ENCODE results near the gene PBOV1.
"Not testable (repeated sequence)": the region's sequence is repeated elsewhere in the genome, so short reads cannot be mapped to it uniquely, and the experiment has no call there.

Gene PBOV1

DNA sequence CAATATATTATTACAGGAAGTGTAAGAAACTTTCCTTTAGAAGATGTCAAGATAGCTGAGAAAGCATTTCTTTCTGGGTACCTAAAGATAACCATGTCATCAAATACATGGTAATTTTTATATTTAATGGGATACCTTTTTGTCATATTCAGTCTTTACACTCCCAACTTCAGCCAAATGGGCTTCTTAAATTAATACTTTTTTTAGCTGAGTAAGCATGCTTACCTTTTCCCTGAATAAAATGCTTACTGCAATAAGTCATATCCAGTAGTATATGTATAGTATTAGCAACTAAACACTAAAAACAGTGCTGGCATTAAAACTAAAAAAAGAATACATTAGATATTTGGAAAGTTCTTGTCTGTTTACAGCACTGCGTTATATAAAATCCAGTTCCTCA, 17.4 kb upstream of the PBOV1 start:
- DNase-seq = no peak

DNA sequence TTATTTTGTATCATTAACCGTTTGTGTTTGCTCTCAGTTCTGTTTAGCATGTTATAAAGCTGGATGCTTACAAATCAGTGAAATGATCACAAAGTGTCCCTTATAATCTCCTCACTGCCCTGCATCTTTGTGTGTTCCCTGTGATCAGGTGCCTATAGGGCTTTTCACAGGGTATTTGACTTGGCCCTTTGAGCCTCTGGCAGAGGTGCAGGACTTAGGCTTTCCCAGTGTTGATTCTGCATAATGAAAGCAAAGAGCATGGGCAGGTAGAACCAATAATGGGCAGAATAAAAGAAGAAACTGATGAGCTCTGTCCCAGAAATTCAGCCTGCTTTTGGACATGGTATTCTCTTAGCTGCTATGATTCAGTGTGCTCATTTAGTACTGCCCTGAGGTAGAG, 16.9 kb upstream of the PBOV1 start:
- DNase-seq = no peak

DNA sequence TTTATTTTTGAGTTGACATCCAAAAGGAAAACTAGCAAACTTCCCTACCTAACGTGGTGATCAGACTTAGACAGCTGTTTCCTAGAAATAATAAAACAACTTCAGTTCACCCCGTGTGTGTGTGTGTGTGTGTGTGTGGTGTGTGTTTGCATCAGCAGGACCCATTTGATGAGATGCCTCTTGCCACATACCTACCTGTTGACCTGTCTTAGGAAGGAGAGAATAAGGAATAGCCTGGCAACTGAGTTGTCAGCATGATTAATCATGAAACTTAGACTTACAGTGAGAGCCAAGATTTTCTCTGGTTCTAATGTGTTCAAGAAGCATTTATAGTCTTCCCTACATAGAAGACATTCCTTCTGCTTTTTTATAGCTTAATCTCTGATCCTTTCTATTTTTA, 16.1 kb upstream of the PBOV1 start:
- no peak for DNase-seq

DNA sequence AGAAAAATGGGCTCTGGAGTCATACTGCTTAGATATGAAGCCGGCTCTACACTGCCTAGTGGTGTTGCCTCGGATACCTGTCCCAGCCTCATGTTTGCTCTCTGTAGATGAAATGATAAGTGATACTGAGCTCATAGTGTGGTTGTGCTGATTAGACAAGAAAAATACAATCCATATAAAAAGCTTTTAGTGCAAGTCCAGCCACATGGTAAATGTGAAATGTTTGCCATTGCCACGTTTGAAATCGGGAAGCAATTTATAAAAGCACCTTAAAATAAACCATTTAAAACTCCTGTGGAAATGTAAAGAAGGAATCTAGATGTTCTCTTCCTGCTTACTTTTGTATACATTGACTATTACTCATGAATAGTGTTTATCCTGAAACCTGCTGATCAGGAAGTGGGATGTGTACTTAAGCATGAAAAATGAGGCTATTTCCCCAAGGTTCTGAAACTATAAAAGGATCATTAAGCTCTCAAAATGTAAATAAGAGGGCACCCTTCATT, 13.1 kb upstream of the PBOV1 start:
- no peak for DNase-seq

DNA sequence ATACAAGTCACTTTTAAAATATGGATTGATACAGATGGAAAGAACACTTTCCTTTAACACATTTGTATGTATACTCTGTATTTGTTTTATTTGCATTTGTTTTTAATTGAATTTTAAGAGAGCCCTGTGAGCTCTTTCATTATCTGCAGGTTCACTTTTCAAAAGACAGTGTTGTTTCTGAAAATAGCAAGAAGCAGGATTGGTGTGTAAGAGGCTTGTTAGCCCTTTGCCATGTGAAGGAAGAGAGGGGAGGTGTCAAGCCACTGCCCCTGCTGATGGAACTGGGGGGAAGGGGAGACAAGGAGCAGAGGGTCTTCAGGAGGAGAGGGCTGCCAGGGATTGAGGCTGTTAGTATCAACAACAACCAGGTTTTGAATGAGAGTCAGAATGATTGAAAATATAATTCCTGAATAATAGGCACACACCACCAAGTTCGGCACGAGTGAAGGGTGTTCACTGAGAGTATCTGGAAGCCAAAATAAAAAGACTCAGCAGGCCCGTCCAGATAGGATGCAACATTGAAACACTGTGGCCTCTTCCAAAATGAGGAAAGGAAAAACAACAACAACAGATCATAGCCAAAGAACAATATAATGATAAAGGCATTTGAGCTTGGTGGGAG, 12.6 kb upstream of the PBOV1 start:
- DNase-seq = no peak

DNA sequence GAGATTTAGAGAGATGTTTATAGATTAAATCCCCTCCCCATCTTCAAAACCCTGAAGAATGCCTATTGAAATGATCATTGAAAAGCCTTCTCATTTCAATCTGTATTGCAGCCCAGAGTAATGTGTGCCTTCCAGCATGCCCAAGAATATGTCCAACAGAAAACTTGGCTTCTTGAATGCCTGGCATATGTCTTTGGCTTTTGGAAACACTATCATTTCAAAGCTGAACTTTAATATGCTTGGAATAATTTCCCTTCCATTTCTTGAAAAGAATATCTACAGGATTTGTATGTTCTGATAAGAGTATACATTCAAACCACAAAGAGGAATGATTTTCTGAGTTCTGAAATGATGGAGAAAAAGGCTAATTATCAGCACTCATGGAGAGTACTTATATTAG, 11.9 kb upstream of the PBOV1 start:
- no peak for DNase-seq

DNA sequence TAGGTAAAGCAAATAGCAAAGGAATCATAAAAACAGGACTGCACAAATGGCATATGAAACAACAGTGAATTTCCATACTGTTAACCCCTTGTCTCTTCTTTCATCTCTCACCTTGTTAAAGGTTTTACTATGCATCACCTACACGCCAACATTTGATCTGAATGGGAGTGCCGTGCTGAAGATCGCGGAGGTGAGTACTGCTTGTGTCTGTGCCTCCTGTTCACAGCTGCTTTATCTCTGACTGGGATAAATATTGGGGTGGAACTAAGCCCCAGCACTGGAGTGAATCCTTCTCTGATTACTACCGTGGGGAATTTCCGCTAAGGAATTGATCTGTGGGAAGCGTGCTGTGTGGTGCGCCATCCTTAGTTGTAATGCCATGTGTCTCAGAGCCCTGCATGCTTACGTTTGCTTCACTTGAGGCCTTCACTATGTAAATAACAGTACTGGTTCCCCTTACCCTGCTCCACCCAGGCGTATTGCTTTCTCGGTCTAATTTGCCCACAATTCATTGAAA, 11.4 kb upstream of the PBOV1 start:
- DNase-seq = no peak

DNA sequence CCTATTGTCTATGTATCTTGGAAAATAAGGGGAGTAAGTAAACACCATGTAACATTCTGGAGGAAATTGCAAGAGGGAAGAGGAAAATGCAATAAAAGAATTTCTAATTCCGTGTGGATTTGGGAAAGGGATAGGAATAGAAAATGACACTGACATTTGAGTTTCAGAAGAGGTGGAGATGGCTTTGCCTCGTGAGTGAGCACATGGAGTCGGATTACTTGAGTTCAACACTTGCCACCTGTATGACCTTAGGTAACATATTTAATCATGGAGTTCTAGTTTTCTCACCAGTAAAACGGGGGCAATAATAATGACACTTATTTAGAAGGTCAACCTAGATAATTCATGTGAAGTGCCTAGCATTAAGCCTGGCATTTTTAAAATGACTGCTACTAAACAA, 10.8 kb upstream of the PBOV1 start:
- no peak for DNase-seq

DNA sequence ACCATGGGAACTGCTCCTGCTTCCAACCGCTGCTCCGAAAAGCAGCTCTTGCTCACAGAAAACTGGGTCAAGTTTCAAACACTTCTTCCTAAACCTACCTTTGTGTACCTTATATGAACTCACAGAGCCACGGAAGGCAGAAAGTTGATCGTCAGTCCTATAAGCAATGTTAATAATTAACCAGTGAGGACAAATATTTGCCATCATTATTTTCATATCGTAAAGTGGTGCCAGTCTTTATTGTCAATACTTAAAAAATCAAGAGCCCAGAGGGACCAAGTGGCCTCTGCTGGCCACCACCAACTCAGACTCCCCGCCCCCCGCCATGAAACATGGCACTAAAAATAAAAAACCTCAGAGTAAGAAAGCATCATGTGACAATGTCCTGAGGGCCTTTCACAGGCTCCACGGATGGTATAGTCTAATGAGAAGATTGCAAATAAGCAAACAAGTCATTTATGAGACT, 9.1 kb upstream of the PBOV1 start:
- no peak for DNase-seq

DNA sequence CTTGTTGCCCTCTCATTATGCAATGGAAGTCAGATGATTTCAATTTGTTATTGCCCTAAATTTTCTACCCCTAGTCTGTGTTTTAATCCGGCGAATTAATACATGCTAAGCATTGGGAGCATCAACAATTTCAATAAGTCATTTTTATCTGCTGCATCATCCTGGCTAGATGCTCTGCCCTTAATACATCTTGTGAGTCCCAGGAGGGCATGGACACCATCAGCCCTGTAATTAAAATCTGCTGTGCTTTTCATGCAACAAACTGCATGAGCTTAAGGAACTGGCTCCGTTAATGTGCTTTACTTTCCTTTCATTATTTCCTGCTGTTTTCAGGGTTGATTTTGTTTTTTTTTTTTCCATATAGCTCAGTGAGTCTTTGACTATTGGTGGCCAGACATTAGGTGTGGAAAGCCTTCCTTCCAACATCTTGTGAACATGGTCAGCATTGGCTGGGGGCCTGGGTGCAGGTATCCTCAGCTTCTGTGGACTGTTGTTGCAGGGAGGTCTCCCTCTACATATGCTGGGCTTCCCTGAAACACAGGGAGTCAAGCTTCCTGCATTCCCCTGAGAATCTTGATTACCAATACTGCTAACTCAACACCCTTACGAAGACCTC, 8.5 kb upstream of the PBOV1 start:
- no peak for DNase-seq

DNA sequence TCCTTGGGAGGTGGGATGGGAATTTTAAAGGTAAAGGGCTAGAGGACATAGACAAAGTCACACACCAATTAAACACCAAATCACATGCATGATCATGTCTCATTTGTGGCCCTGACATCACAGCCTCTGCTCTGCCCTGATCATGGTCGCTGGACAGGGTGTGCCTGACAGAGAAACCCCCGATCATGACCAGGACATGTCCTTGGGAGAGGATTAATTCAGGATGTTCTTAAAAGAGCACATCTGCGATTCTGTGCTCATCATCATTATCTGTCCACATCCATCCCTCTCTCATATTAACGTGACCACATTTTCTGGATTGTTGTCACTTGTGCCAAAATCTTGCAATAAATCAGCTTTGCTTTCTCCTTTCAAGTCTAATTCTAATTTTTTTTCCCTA, 7.7 kb upstream of the PBOV1 start:
- DNase-seq = no peak

DNA sequence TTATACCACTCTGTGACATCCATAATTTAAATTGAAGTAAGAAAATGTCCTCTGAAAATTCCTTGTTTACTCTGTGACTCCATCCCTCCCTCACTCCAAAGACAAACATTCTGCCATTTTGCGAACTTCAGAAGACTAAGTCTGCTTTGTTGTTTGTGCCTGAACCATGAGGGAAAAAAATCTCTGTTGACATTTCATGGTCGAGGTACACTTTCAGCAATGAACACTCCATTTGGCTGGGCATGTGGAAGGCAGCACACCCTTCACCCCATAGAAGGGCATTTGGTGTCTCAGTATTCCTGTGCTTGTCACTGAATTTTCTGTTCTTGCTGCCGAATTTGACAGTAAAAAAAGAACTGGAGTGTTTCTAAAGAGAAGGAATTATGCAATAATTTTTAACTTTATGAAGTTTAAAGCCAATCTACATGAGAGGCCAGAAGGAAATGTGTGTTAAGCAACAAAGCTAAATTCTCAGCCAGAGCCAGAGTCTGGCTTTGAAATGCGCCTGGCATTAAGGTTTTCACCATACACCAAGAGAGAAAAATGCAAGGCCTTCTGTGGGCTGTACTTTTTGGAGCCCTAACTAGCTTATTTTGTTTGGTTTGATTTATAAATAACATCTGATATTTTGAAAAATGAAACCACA, 4.7 kb upstream of the PBOV1 start:
- DNase-seq = no peak

DNA sequence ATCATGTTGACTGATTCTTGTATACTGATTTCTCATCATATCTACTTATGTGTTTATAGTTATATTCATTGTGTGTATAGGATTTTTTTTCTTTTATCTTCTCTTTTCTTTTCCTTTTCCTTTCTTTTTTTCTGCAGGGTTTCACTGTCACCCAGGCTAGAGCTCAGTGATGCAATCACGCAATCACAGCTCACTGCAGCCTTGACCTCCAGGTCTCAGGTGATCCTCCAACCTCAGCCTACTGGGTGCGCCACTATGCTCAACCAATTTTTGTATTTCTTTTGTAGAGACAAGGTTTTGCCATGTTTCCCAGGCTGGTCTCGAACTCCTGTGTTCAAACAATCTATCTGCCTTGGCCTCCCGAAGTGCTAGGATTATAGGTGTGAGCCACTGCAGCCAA, 1.6 kb upstream of the PBOV1 start:
- no peak for DNase-seq

DNA sequence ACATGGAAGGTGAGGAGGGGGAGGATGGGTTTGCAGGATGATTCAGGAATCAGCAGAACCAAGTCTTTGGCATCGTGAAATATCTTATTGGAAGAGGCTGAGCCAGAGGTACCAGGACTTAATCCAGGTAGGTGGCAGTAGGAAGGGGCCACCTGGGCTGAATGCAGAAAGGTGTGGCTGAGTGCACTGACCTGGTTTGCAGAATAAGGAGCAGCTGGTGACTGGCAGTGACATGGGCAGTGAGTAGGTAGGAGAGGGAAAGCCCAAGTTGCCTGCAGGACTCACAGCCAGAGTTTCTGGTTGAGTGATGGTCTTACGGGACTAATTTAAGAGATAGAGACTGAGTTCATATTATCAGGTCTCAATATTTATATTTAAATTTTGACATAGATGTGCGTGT, 1.1 kb upstream of the PBOV1 start:
- DNase-seq = no peak

DNA sequence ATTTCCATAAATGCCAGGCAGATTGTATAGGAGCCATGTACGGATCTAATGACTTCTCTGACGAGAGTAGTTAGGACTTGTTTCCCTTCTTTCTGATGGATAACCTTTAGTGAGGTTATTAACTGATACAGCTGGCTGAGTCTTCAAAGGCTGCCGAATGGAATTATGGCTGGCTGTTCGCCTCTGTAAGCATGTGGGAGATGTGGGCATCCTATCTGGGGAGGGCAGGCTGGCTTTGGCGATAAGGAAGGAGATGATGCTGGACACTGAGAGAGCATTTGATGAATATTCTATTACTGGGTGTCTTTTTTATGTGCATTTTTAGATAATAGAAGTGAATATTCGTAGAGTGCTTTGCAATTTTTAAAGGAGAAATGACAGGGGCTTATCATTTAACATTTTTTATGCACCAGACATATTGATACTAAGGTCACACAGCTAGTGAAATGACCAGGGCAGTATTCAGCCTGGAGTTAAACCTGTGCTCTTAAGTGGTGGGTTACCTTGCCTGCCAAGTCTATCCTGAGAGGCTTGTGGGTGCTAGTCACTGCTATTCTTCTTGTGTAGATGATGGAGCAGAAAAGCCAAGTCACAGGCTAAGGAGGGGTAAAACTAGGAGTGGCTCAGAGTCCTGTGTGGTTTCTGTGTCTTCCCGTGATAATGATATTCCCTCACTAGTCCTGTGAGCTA, 3.1 kb downstream of the PBOV1 start:
- DNase-seq = no peak

DNA sequence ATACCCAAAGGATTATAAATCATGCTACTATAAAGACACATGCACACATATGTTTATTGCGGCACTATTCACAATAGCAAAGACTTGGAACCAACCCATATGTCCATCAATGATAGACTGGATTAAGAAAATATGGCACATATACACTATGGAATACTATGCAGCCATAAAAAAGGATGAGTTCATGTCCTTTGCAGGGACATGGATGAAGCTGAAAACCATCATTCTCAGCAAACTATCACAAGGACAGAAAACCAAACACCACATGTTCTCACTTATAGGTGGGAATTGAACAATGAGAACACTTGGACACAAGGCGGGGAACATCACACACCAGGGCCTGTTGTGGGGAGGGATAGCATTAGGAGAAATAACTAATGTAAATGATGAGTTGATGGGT, 5.8 kb downstream of the PBOV1 start:
- not testable (repeated sequence) for DNase-seq

DNA sequence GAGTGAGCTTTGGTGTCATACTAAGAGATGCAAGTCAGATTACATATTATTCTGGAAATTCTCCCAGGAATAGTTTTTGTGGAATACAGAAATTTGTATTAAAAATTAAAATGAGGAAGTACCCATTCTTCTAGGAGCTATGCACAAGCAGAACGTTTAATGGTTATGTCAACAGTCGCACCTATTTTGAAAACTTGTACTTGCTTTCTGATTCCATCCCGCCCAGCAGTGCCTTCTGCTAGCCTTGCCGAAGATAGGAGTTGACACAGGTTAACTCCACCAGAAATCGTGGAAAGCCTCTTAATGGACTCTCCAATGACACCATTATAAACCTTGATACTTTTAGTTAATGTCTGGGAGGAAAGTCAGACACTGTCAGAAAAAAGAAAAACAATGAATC, 6.7 kb downstream of the PBOV1 start:
- DNase-seq = no peak

DNA sequence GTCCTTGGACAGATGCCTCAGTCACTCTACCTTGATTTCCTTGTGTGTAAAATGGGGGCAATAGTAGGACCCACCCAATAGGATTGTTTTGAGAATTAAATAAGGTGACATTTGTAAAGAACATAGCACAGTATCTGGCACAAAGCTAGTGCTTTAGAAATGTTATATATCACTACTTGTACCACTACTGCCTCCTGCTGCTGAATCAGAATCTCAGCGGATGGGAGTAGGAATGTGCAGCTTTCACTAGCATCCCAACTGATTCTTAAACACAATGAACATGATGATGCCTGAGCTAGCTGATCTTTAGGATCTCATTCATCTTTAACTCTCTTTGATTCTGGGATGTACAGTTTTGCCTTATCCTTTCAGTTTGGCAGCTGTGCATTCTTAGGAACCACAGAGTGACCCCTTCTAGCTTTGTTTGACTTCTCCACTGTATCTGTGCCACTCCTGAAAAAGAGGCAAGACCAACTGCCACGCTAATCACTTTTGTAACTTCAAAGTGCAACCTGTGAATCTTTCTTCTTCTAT, 7.2 kb downstream of the PBOV1 start:
- DNase-seq = no peak

DNA sequence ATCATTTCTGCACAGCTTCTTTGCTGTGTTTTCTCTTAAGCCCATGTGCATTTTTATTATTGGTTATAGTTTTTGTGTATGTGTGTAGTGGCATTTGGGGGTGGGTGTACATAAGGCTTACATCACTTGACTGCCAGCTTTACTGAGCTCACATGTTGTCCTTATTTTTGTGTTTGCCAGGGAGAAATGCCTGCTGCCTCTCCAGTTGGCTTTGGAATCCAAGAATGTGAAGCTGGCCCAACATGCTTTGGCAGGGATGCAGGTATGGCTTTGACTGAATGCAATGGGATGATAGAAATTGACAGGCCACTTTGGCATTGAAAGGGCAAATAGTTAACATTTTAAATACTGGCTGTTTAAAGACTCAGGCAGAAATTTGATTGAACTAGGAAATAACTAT, 11.4 kb downstream of the PBOV1 start:
- no peak for DNase-seq

DNA sequence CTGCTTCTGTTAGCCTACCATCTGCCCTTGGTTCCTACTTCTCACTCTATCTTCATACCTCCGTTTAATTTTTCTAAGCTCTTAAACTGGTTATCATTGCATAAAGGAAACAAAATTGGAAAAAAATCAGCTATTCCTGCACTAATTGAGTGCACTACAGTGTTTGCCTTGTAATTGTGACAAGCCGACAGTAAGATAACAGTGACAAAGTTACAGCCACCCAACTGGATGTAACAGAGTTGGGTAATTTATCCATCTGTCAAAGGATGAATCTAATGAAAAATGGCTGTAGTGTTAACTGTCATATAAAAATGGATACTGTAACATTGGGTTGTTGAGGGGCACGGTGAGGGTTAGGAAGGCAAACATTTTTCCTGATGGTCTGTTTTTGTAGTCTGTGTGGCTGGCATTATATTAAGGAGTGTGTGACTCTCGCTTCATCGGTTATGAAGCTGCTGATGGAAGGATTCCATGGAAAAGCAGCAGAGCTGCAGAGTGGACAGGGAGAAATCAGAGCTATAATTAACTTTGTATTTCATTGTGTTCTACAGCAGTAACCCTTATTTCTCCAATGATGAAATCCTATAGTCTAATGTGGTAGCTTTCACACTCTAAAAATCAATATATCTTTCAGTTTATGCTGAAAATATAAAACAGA, 12.7 kb downstream of the PBOV1 start:
- DNase-seq = no peak

DNA sequence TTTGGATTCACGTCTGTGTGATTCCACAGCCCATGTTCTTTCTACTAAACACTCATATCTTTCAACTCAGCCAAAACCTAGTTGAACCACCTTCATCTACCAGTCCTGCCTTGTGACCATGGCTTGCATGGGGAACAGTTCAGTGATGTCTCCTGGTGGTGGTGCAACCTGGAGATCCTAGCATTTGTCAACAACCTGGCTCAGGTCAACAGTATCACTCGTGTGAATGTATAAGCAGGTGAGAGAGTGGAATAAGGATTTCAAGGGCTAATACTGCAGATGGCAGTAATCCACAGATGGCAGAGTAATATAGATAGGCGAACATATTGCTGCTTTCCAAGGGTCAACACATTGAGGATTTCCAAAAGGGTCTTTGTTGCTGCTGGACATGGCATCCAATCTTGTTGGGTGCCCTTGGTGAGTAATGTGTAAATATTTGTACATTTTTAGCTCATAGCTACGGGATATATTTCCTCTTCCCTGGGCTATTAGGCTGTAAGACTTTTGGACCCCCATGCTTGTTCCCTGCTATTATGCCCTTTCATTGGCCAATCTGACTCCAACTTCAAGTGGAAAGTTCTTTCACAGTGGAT, 13.4 kb downstream of the PBOV1 start:
- DNase-seq = no peak

DNA sequence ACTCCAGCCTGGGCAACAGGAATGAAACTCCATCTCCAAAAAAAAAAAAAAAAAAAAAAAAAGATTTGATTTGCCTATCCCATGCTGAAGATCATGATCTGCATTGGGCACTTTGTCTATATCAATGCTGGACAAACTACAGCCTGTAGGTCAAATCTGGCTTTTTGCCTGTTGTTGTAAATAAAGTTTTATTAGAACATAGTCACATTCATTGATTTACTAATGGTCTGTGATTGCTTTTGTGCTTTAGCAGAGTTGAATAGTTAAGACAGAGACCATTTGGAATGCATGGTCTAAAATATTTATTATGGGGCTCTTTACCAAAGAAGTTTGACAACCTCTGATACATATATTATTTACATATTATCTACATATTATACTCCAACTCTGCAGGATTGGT, 14.0 kb downstream of the PBOV1 start:
- DNase-seq = no peak
